NCI-H526 treated with DMSO at 0.1 percent for 48 hours (cell line): ENCODE data around the gene HNRNPA2B1.
"Not testable (repeated sequence)": the region's sequence is repeated elsewhere in the genome, so short reads cannot be mapped to it uniquely, and the experiment has no call there.

ENCODE experiments used
- DNase-seq: peaks from one replicate; lab custom pipeline; 2025; lab: John Stamatoyannopoulos, UW

Gene HNRNPA2B1

GRCh38 chr7:26198133-26198780, 2.3 kb downstream of the HNRNPA2B1 start:
- DNase-seq, result no peak

GRCh38 chr7:26197153-26198115, 3.1 kb downstream of the HNRNPA2B1 start:
- no peak for DNase-seq

GRCh38 chr7:26195867-26196657, 4.5 kb downstream of the HNRNPA2B1 start:
- no peak for DNase-seq

GRCh38 chr7:26195182-26195581, 5.4 kb downstream of the HNRNPA2B1 start:
- DNase-seq, result no peak

- not testable (repeated sequence) for DNase-seq
Measured at GRCh38 chr7:26194764-26195163, 5.8 kb downstream of the HNRNPA2B1 start.

- no peak for DNase-seq
Measured at GRCh38 chr7:26193432-26194207, 6.9 kb downstream of the HNRNPA2B1 start.

- no peak for DNase-seq
Measured at GRCh38 chr7:26192485-26193087, 8.0 kb downstream of the HNRNPA2B1 start.

GRCh38 chr7:26191974-26192479, 8.5 kb downstream of the HNRNPA2B1 start:
- DNase-seq, result no peak

- DNase-seq, result no peak
Measured at GRCh38 chr7:26191233-26191973, 9.1 kb downstream of the HNRNPA2B1 start.

- no peak for DNase-seq
Measured at GRCh38 chr7:26190417-26190869, 10.1 kb downstream of the HNRNPA2B1 start.

GRCh38 chr7:26189697-26190096, 10.8 kb downstream of the HNRNPA2B1 start:
- no peak for DNase-seq

GRCh38 chr7:26188957-26189541, 11.5 kb downstream of the HNRNPA2B1 start:
- no peak for DNase-seq

GRCh38 chr7:26188206-26188956, 12.2 kb downstream of the HNRNPA2B1 start:
- no peak for DNase-seq

- DNase-seq, result no peak
Measured at GRCh38 chr7:26187380-26188205, 13.0 kb downstream of the HNRNPA2B1 start.

GRCh38 chr7:26186364-26187311, 13.9 kb downstream of the HNRNPA2B1 start:
- no peak for DNase-seq

- DNase-seq, result no peak
Measured at GRCh38 chr7:26185844-26186180, 14.7 kb downstream of the HNRNPA2B1 start.
